Gastroesophageal sphincter (tissue), 4 donors: ENCODE data around the gene ADCYAP1. TPM values are rescaled to one million over a fixed set of nuclear protein-coding genes. Genes with fewer than 3 reads are reported as not detected.

ENCODE experiments used
- ATAC-seq: fragments of 150-250 bp; one replicate; pipeline ENCODE4 v1.9.1; 2016; ENCODE audit warnings: mild to moderate bottlenecking, moderate library complexity
- H3K27ac ChIP-seq, 4 donors: fragments of 200-600 bp; sonication (generic) in 3 of 4; 1 replicate in 3 of 4; 2 replicates in 1 of 4; pipeline ENCODE4 v1.5.1; 2016 to 2019
- H3K27me3 ChIP-seq: fragments of 200-600 bp; sonication (generic); one replicate; pipeline ENCODE4 v1.5.1; 2019
- H3K36me3 ChIP-seq, 2 donors: fragments of 200-600 bp; sonication (generic); one replicate each; pipeline ENCODE4 v1.5.1; 2019; ENCODE audit warnings: control low read depth in 1 of 2
- H3K4me1 ChIP-seq, 3 donors: fragments of 200-600 bp; sonication (generic); 1 replicate in 2 of 3; 2 replicates in 1 of 3; pipeline ENCODE4 v1.5.1; 2016 to 2019; ENCODE audit warnings: control low read depth in 2 of 3
- H3K4me3 ChIP-seq, 2 donors: fragments of 200-600 bp; sonication (generic); one replicate each; pipeline ENCODE4 v1.5.1; 2019; ENCODE audit warnings: mild to moderate bottlenecking in 1 of 2, moderate library complexity in 1 of 2
- H3K9me3 ChIP-seq, 3 donors: fragments of 200-600 bp; sonication (generic); one replicate each; pipeline ENCODE4 v1.5.1; 2017 to 2019; ENCODE audit warnings: control low read depth in 2 of 3
- EP300 ChIP-seq: sonication (generic); formaldehyde crosslinking; IDR thresholded peaks from one replicate; pipeline ENCODE4 v1.6.1; 2017; ENCODE audit warnings: antibody characterized with exemption, mild to moderate bottlenecking
- POLR2A ChIP-seq, 2 donors: fragments of 450-650 bp; IDR thresholded peaks; one replicate each; pipeline ENCODE4 v1.6.1; 2017; ENCODE audit warnings: antibody characterized with exemption in 2 of 2, mild to moderate bottlenecking in 2 of 2, moderate library complexity in 1 of 2
- POLR2AphosphoS5 ChIP-seq: sonication (generic); formaldehyde crosslinking; IDR thresholded peaks from one replicate; pipeline ENCODE4 v1.6.1; 2017; ENCODE audit warnings: antibody characterized with exemption
- WGBS, 2 donors: methylation state at CpG; one replicate each; pipeline ENCODE4 v1.1.5; 2018; ENCODE audit warnings: low coverage in 1 of 2; 5-methylcytosine and 5-hydroxymethylcytosine counted together
- total RNA-seq, 4 donors: library from RNA; depleted of rRNA; stranded (reverse); fragments of >200 nt; gene quantifications; one replicate each; pipeline ENCODE4 v1.1.0, GENCODE V29; 2016
- TF ChIP-seq, protein P1 (sequence below), 4 experiments: fragments of 200-600 bp in 2 of 4; fragments of 450-650 bp in 2 of 4; sonication (generic) in 1 of 4; IDR thresholded peaks; one replicate each; pipeline ENCODE4 v1.5.1; 2017 to 2019; ENCODE audit warnings: antibody characterized with exemption in 4 of 4, mild to moderate bottlenecking in 2 of 4, moderate library complexity in 2 of 4

Gene ADCYAP1
- total RNA-seq, 4 donors from 2014 or later: 0.39 to 2.3 (median 0.67) TPM; not detected in 1

DNA sequence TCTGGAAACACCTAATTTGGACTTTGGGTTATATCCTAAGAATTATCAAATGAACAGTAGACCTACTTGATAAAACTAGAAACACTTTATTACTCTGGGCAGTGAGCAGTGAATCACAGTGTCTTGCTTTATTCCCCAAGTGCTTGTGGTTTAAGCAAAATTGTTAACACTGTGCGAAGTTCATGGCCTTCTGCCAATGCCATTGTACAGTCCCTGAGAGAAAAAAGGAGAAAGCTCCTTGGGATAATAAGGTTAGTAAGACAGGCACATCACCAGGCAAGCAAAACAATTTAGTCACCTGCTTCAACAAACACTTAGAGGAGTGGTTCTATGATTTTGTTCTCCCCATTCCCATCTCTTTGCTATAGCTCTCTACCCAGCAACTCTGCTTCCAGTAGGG lies 39.8 kb downstream of the ADCYAP1 start:
- Histone ChIP-seq H3K27ac (no peak overlapping the region), H3K9me3 (no peaks in the 10 kb centered on the region), H3K36me3 (no peaks in the 10 kb centered on the region), H3K4me1 (no peaks in the 10 kb centered on the region), H3K27me3 (no peaks in the 10 kb centered on the region), H3K4me3 (no peak overlapping the region)
- no peak for ATAC-seq
- WGBS, 2 donors: 20 to 30% methylated on average over 1 of the region's 1 CpG
- TF ChIP-seq EP300 (no peak), POLR2AphosphoS5 (no peak), POLR2A (IDR thresholded peaks at IDR 0.05) (no peak)
- TF ChIP-seq, protein P1, sequence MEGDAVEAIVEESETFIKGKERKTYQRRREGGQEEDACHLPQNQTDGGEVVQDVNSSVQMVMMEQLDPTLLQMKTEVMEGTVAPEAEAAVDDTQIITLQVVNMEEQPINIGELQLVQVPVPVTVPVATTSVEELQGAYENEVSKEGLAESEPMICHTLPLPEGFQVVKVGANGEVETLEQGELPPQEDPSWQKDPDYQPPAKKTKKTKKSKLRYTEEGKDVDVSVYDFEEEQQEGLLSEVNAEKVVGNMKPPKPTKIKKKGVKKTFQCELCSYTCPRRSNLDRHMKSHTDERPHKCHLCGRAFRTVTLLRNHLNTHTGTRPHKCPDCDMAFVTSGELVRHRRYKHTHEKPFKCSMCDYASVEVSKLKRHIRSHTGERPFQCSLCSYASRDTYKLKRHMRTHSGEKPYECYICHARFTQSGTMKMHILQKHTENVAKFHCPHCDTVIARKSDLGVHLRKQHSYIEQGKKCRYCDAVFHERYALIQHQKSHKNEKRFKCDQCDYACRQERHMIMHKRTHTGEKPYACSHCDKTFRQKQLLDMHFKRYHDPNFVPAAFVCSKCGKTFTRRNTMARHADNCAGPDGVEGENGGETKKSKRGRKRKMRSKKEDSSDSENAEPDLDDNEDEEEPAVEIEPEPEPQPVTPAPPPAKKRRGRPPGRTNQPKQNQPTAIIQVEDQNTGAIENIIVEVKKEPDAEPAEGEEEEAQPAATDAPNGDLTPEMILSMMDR (IDR thresholded peaks at IDR 0.05): no peak

GRCh38 chr18:949724-950631 lies 45.3 kb downstream of the ADCYAP1 start:
- Histone ChIP-seq H3K36me3 (no peaks in the 10 kb centered on the region), H3K27me3 (peaks cover 18% of the 10 kb centered on the region), H3K4me1 (no peaks in the 10 kb centered on the region), H3K27ac (no peak overlapping the region), H3K9me3 (no peaks in the 10 kb centered on the region), H3K4me3 (no peak overlapping the region)
- no peak for ATAC-seq
- WGBS, 2 donors: 78 to 92% methylated on average over 1 to 2 of the region's 9 CpGs
- TF ChIP-seq, protein P1 (IDR thresholded peaks at IDR 0.05): no peak
- TF ChIP-seq POLR2A (IDR thresholded peaks at IDR 0.05): no peak
- no peak for TF ChIP-seq POLR2AphosphoS5
- TF ChIP-seq EP300: no peak

DNA sequence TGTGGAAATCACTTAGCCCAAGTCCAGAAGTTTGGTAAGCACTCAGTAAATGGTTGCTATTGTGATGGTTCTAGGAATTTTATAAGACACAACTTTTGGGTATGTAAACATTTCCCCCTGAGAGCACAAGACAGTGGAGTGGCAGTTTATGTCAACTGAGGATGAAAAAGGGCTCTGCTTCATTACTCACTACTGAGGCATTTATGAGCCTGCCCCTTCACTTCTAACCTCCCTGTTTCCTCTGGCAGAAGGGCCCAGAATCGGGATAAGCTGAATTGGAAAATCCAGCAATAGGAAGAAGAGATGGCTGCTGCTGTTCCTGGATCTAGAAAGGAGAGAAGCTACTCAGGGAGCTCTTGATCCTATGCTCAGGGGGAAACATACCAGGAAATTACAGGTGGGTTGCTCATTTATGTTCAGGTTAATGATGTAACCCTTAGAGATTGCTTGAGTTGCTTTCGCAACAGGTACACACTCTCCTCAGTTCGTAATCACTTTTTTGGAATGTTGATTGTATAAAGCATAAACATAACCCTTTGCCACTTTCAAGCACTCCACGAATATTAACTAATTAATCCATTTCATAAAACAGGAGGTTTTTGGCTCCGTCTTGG lies 46.3 kb downstream of the ADCYAP1 start:
- H3K4me3 ChIP-seq: no peak overlapping the region
- 60 to 88% methylated on average over 2 to 5 of the region's 5 CpGs for WGBS, 2 donors
- H3K36me3 ChIP-seq: no peaks in the 10 kb centered on the region
- no peak for TF ChIP-seq POLR2AphosphoS5
- TF ChIP-seq POLR2A (IDR thresholded peaks at IDR 0.05): no peak
- no peak for TF ChIP-seq EP300
- TF ChIP-seq, protein P1 (IDR thresholded peaks at IDR 0.05): no peak
- no peaks in the 10 kb centered on the region for H3K9me3 ChIP-seq
- peaks cover 24% of the 10 kb centered on the region for H3K27me3 ChIP-seq
- no peak for ATAC-seq
- H3K4me1 ChIP-seq: no peaks in the 10 kb centered on the region
- no peak overlapping the region for H3K27ac ChIP-seq

- no peak overlapping the region for H3K27ac ChIP-seq
- peaks cover 29% of the 10 kb centered on the region for H3K27me3 ChIP-seq
- ATAC-seq: no peak
- no peaks in the 10 kb centered on the region for H3K4me1 ChIP-seq
- no peaks in the 10 kb centered on the region for H3K9me3 ChIP-seq
- WGBS, 2 donors: 58% methylated on average over 6 of the region's 6 CpGs; no CpG with 5 or more reads in 1 of the 2 donors
- TF ChIP-seq POLR2A (IDR thresholded peaks at IDR 0.05) (no peak), EP300 (no peak), POLR2AphosphoS5 (no peak)
- TF ChIP-seq, protein P1 (IDR thresholded peaks at IDR 0.05): no peak
- no peaks in the 10 kb centered on the region for H3K36me3 ChIP-seq
- no peak overlapping the region for H3K4me3 ChIP-seq
These were observed 50.9 kb downstream of the ADCYAP1 start for GRCh38 chr18:955384-956066.
